Brain microvascular endothelial cell (primary cell): ENCODE data around the gene CEP68.
"Not testable (repeated sequence)": the region's sequence is repeated elsewhere in the genome, so short reads cannot be mapped to it uniquely, and the experiment has no call there.

ENCODE experiments used
- DNase-seq: peaks from one replicate; pipeline ENCODE4 v3.0.0-alpha.2; 2020
- H3K27ac ChIP-seq: fragments of 250-450 bp; sonication (Bioruptor Pico); 2 replicates; pipeline ENCODE4 v1.5.1; 2020; ENCODE audit warnings: mild to moderate bottlenecking, moderate library complexity
- H3K27me3 ChIP-seq: fragments of 250-450 bp; sonication (Bioruptor Pico); replicated peaks from 2 replicates; pipeline ENCODE4 v1.5.1; 2020; ENCODE audit warnings: mild to moderate bottlenecking
- H3K36me3 ChIP-seq: fragments of 250-450 bp; sonication (Bioruptor Pico); replicated peaks from 2 replicates; pipeline ENCODE4 v1.5.1; 2020; ENCODE audit warnings: mild to moderate bottlenecking
- H3K4me3 ChIP-seq: 2 replicates; pipeline ENCODE4 v1.5.1; 2011; ENCODE audit warnings: low read depth, mild to moderate bottlenecking, control low read depth, low read length, moderate library complexity
- in situ Hi-C: cut with HindIII; loops from 2 replicates; pipeline ENCODE4 v1.10.0; 2017; ENCODE audit warnings: low sequenced_read_pairs, low pct_ligation_motif_present
- TF ChIP-seq, protein P1 (sequence below): IDR thresholded peaks from 2 replicates; pipeline ENCODE4 v1.5.1; 2011; ENCODE audit warnings: low read depth, mild to moderate bottlenecking, moderate library complexity, low read length, control low read depth, inconsistent platforms; ENCODE audit errors: missing control alignments

CEP68 gene

DNA sequence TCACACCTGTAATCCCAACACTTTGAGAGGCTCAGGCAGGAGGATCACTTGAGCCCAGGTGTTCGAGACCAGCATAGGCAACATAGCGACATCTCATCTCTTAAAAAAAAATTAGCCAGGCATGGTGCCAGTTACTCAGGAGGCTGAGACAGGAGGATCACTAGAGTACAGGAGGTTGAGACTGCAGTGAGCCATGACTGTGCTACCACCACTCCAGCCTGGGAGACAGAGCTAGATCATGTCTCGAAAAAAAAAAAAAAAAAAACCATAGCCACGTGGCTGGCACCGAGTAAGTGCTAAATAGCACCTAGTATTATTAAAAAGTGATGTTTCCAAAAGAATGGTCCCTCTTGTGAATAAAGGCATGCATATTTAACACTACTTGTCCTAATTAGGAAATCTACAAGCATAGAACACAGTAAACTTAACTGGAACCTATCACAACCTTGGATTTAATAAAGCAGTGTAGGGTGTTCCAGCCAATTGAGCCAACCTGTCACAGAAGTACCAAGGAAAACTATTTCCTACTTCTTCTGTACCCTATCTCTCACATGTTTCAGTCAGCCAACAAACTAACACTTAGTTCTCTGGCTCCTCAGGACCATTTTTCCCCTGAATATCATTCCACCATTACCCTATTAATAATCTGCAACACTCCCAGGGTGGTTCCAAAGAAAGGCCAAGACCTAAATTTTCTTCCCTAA is 64.9 kb downstream of the CEP68 start:
- TF ChIP-seq, protein P1, sequence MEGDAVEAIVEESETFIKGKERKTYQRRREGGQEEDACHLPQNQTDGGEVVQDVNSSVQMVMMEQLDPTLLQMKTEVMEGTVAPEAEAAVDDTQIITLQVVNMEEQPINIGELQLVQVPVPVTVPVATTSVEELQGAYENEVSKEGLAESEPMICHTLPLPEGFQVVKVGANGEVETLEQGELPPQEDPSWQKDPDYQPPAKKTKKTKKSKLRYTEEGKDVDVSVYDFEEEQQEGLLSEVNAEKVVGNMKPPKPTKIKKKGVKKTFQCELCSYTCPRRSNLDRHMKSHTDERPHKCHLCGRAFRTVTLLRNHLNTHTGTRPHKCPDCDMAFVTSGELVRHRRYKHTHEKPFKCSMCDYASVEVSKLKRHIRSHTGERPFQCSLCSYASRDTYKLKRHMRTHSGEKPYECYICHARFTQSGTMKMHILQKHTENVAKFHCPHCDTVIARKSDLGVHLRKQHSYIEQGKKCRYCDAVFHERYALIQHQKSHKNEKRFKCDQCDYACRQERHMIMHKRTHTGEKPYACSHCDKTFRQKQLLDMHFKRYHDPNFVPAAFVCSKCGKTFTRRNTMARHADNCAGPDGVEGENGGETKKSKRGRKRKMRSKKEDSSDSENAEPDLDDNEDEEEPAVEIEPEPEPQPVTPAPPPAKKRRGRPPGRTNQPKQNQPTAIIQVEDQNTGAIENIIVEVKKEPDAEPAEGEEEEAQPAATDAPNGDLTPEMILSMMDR = no peak
- Histone ChIP-seq H3K36me3 (peaks cover 5% of the 10 kb centered on the region), H3K27ac (no peak overlapping the region), H3K4me3 (no peak overlapping the region), H3K27me3 (no peaks in the 10 kb centered on the region)
- in situ Hi-C loops = no loop called here
- DNase-seq = no peak

DNA sequence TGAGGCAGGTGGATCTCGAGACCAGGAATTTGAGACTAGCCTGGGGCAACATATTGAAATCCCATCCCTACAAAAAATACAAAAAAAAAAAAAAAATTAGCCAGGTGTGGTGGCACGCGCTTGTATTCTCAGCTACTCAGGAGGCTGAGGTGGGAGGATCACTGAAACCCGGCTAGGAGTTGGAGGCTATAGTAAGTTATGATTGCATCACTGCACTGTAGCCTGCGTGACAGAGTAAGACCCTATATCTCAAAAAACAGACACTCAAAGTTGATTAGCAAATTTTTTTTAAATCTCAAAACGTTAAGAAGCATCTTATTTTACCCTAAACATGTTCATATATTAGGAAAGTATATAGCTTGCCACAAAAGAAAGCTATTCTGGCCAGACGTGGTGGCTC is 66.1 kb downstream of the CEP68 start:
- no peak for DNase-seq
- in situ Hi-C loops = no loop called here
- H3K27me3 ChIP-seq = no peaks in the 10 kb centered on the region
- no peak overlapping the region for H3K27ac ChIP-seq
- no peak overlapping the region for H3K4me3 ChIP-seq
- TF ChIP-seq, protein P1 = no peak
- peaks cover 5% of the 10 kb centered on the region for H3K36me3 ChIP-seq

DNA sequence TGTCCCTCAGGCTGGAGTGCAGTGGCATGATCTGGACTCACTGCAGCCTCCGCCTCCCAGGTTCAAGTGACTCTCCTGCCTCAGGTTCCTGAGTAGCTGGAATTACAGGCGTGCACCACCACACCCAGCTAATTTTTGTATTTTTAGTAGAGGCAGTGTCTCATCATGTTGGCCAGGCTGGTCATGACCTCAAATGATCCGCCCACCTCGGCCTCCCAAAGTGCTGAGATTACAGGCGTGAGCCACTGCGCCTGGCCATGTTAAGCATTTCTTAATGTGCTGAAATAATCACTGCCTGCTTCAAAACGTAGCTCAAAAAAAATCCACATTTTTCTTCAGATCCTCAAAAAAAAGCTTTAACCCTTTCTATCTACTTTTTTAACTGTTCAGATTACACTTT is 69.2 kb downstream of the CEP68 start:
- H3K27ac ChIP-seq, in situ Hi-C loops, H3K4me3 ChIP-seq, H3K27me3 ChIP-seq, H3K36me3 ChIP-seq: not testable (repeated sequence)
- DNase-seq = peak; percentile 37

DNA sequence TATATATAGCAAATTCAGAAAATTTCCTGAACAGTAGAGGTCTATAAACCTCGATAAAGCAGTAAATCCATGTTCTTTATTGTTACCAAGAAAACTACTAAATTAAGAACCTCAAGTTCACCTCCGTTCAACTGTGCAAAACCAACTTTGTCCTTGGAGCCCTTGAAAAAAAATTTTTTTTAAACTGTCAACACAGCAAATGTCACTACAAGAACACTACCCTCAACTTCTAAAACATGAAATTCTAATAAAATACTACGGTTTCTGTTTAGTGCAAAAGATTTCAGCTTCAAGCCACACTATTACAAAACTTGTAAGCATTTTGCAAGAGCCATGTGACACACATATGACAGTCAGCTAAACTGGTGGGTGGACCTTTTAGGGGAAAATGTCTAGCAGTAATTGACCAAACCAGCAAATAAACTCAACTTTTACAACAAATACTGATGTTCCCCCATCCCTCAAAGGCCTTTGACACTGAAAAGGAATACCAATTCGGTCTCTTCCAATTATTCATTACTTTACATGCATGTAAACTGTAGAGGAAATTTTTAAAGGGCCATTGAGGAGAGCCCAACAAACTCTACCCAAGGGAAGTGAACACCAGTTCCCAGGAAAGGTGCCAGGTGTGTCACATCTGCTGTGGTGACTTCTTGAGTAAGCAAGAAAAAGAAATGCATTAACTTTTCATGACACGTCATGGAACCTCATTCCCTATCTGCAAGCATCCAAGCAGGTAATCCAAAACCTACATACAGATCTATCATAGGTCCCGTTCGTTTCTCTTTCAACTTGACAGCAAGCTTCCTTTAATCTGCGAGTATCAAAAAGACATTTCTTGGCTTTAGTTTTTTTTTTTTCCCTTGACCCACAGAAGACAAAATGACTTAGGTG is 72.3 kb downstream of the CEP68 start:
- H3K27me3 ChIP-seq = no peaks in the 10 kb centered on the region
- H3K4me3 ChIP-seq = peak overlapping the region; percentile 97
- H3K36me3 ChIP-seq = peaks cover 3% of the 10 kb centered on the region
- H3K27ac ChIP-seq = no peak overlapping the region
- TF ChIP-seq, protein P1 = no peak
- in situ Hi-C loops = no loop called here
- peak; percentile 7 for DNase-seq

DNA sequence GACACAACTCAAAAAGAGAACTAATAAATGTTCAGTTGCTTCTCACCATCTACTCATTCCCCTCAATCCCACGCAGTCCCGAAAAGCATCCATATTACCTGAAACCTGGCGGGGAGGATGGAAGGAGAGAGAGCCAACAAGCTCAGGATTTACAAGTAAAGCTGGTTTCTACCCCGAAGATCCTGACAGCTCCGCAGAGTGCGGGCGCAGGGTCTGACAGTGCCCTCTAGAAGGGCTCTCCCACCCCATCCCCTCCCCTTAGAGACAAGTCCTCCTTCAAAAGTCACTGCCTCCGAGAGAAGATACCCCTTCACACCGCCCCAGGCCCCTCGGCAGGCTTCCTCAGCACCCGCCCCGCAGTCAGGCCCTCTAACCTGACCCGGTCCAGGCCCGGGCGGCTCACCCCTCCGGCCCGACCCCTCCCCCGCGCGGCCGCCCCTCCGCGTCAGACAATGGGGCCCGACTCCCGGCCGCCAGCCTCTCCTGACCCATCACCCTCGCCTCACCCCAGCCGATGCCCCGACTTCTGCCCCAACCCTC is 73.1 kb downstream of the CEP68 start:
- Histone ChIP-seq H3K36me3 (peaks cover 3% of the 10 kb centered on the region), H3K27ac (peak overlapping the region; percentile 94), H3K27me3 (no peaks in the 10 kb centered on the region), H3K4me3 (peak overlapping the region; percentile 97)
- DNase-seq = no peak
- TF ChIP-seq, protein P1 = no peak
- in situ Hi-C loops = no loop called here
